GM18951 (cell line): ENCODE data around the gene GRAMD1B.
"Not testable (repeated sequence)": the region's sequence is repeated elsewhere in the genome, so short reads cannot be mapped to it uniquely, and the experiment has no call there.

Experiments
- POLR2A ChIP-seq: IDR thresholded peaks from 4 replicates; pipeline ENCODE4 v1.6.1; 2011; ENCODE audit warnings: mild to moderate bottlenecking; ENCODE audit not compliant: insufficient read length, insufficient read depth; ENCODE audit errors: extremely low read depth
- in situ Hi-C: fragments of 300-500 bp; cut with MboI; formaldehyde crosslinking; loops from one replicate; pipeline ENCODE4 v1.12.0; 2022; ENCODE audit warnings: low sequenced_read_pairs, mixed read lengths, inconsistent platforms; ENCODE audit not compliant: unreplicated experiment

Gene GRAMD1B

DNA sequence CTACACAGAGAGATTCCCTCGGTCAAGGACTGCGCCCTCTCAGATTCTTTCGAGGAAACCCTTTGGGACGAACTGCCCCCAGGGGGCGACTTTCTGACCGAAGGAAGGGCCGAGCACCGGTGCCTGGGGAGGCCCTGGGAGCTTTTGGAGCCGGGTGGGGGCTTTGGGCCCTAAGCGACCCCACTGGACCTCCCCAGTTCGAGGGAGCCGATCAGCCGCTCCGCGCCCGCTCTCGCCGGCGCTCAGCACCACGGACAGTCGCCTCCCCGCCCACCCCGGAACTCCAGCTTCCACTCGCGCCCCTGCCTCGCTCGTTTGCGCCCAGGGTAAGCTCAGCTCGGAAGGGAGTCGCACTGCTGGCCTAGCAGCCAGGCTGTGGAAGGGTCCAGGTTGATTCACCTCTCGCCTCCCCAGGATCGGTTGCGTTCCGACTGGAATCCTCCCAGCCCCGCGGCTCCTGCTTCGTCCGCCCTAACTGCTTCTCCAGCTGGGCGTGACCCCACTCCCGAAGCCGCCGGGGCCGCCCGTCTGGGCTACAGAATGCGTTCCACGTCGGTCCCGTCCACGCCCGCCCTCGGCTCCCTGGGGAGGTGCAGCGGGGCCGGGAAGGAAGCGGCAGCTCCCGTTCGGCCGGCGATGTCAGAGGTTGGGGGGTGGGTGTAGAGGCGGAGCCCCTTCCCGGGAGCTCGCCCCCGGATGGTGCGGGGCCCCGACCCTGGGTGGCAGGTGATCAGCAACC lies 223.9 kb downstream of the GRAMD1B start:
- in situ Hi-C loops, result no loop called here
- TF ChIP-seq POLR2A, result no peak

DNA sequence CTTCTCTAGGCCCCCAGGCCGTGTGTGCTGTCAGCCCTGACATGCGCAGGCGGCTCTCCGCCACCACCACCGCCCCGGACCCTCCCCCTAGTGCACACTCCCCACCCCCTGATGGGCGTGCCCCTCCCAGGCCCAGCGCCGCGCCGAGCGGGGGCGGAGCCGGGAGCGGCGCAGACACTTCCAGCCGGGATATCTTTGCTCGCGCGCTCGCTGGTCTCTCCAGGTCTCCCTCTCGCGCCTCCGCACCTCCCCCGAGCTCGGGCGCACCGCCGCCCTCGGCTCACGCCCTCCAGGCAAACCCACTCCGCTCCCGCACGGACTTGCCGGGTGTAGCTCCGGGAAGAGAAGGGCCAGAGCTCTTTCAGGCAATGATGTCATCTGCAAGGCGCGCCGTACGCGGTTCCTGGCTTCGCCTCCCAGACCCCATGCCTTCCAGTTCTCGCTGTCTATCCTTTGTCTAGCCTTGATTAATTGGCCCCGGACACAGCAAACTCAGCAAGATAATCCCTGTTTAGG lies 224.6 kb downstream of the GRAMD1B start, which contains the start of gene SCN3B:
TSS of gene SCN3B (minus strand) at position 59 of the 516 bp plus-strand sequence. CDS start 823 bp downstream, outside the sequence.
- in situ Hi-C loops, result no loop called here
- TF ChIP-seq POLR2A, result no peak

DNA sequence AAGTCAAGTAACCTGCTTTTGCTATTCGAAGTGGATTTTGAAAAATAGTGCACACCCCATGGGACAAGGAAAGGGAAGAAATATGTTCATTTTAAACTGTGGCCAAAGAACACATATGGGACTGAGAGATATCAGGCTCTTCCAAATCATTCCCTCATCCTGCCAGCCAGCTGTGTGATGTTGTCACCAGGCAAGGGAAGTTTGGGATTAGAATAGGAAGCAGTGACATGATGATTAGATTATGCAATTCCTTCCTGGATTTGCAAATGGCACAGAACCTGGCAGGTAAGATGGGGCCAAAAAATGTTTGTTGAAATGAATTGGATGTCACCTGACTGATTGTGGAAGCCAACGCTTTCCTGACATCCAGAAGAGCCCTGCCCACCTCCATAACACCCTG lies 229.2 kb downstream of the GRAMD1B start:
- no peak for TF ChIP-seq POLR2A
- in situ Hi-C loops, result no loop called here

DNA sequence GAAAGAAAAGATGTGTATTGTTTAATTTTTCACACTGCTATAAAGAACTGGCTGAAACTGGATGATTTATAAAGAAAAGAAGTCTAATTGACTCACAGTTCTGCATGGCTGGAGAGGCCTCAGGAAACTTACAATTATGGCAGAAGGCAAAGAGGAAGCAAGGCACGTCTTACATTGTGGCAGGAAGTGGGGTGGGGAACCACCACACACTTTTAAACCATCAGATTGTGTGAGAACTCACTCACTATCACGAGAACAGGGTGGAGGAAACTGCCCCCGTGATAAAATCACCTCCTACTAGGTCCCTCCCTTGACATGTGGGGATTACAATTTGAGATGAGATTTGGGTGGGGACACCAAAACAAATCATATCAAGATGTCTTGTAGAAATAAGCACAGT lies 229.9 kb downstream of the GRAMD1B start:
- in situ Hi-C loops, result not testable (repeated sequence)

DNA sequence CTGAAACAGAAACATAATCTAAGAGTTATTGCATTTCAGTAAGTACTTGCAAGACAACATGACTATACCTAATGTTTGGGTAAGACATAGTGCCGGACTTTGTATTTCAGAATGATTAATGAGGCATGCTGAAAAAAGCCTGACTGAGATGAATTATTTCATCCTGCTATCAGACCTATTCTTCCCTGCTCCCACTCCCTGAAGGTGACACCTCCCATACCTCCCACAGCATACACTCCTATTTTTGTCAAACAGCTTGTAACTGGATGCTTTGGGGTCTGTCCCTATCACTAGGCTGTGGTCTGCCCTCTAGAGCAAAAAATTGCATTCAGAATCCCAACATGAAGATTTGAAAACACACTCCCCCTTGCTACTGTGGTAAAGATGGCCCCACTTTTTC lies 235.2 kb downstream of the GRAMD1B start:
- in situ Hi-C loops, result no loop called here
- TF ChIP-seq POLR2A, result no peak

DNA sequence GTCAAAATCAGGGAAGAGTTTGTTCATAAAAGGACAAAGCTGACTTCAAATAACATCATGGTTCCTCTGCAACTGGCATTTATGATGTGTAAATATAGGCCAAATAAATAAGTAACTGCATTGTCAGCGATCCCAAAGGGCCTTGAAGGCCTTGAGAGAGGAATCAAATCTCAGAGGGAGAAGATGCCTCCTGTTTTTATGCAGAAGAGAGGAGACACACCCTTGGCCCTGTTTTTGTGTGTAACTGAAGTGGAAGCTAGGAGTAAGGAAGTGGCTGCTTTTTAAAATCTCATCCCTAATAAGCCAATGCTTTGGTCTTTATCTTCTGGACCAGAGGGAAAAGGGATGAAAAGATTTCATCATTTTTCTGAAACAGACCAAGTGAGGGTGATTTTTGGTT lies 240.0 kb downstream of the GRAMD1B start:
- in situ Hi-C loops, result no loop called here

DNA sequence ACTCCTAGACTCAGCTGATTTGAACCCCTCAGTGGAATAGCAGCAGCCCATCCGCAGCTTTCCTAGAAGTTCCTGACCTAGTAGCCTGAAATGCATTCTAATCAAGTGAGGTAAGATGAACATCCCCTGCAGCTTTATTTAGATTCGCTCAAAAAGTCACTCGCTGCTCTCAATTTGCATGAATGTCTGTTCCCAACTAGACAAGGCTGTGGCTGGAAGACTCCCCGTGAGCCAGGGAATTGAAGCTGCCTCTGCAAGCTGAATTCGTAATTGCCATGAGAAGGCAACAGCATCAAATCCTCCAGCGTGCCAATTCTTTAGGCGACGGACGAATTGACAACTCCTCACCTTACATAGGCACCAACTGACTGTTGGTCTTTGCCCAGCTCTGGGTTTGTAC lies 241.5 kb downstream of the GRAMD1B start:
- in situ Hi-C loops, result no loop called here
- TF ChIP-seq POLR2A, result no peak

More for the DNA sequence above, 240.0 kb downstream of the GRAMD1B start:
- no peak for TF ChIP-seq POLR2A

DNA sequence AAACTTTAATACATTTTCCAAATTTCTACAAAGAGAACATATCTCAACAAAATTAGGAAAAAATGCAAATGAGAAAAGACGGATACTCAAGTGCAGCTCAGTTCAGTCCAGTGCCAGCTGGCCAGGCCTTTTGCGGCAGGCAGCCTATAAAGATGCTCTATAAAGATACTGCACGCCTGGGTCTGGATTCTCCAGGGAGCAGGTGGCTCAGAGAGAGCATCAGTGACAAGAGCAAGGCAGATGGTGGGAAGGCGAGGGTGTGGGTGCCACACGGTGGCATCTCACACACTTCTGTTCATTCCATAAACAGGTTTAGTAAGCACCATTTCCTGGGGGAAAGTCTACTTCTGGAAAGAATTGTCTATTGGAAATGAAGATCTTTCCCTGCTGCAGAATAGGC lies 242.5 kb downstream of the GRAMD1B start:
- in situ Hi-C loops, result no loop called here
- no peak for TF ChIP-seq POLR2A

DNA sequence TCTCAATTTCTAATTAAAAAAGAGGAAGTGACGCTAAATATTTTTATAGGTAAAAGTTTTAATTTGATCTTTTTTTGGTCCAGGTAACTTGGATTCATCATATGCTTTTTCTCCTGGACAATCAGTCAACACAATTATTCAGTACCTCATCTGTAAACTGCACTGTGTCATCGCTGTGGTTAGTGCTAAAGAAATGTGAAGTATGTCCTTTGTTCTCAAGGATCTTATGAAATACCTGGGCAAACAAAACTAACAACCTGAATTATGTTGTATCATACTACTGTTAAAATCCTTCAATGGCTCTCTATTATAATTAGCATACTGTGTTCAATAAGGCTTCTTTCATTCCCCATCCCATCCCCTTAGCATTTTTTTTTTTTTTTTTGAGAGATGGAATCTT lies 244.2 kb downstream of the GRAMD1B start:
- TF ChIP-seq POLR2A, result no peak
- in situ Hi-C loops, result no loop called here
